Measurements from ENCODE around the gene GPR32.
"Not testable (repeated sequence)": the region's sequence is repeated elsewhere in the genome, so short reads cannot be mapped to it uniquely, and the experiment has no call there.

The GPR32 gene

GRCh38 chr19:50799547-50799851 is 29.2 kb downstream of the GPR32 start:
- no peak for DNase-seq (ENCODE audit: low read depth in 1 of 2, low spot score in 1 of 2)

GRCh38 chr19:50801107-50801506 is 30.8 kb downstream of the GPR32 start:
- DNase-seq (ENCODE audit: low read depth in 1 of 2, low spot score in 1 of 2): no peak

- DNase-seq (ENCODE audit: low read depth in 1 of 2, low spot score in 1 of 2): peak in 1 of 2 donors; percentile 42
Measured at GRCh38 chr19:50803633-50804419, 33.6 kb downstream of the GPR32 start.

- peak; percentile 91 to 98 for DNase-seq (ENCODE audit: low read depth in 1 of 2, low spot score in 1 of 2)
Measured at GRCh38 chr19:50804420-50805272, 34.4 kb downstream of the GPR32 start.

GRCh38 chr19:50808856-50809255 is 38.6 kb downstream of the GPR32 start:
- no peak for DNase-seq (ENCODE audit: low read depth in 1 of 2, low spot score in 1 of 2)

GRCh38 chr19:50811622-50812238 is 41.5 kb downstream of the GPR32 start:
- DNase-seq (ENCODE audit: low read depth in 1 of 2, low spot score in 1 of 2): not testable (repeated sequence)

- DNase-seq (ENCODE audit: low read depth in 1 of 2, low spot score in 1 of 2): no peak
Measured at GRCh38 chr19:50812474-50812873, 42.2 kb downstream of the GPR32 start.

- DNase-seq (ENCODE audit: low read depth in 1 of 2, low spot score in 1 of 2): no peak
Measured at GRCh38 chr19:50814883-50815282, 44.6 kb downstream of the GPR32 start.

- no peak for DNase-seq (ENCODE audit: low read depth in 1 of 2, low spot score in 1 of 2)
Measured at GRCh38 chr19:50815439-50815838, 45.2 kb downstream of the GPR32 start.

GRCh38 chr19:50817941-50818858 is 47.9 kb downstream of the GPR32 start:
- no peak for DNase-seq (ENCODE audit: low read depth in 1 of 2, low spot score in 1 of 2)

- DNase-seq (ENCODE audit: low read depth in 1 of 2, low spot score in 1 of 2): no peak
Measured at GRCh38 chr19:50818859-50819472, 48.7 kb downstream of the GPR32 start.

GRCh38 chr19:50819636-50820035 is 49.4 kb downstream of the GPR32 start:
- no peak for DNase-seq (ENCODE audit: low read depth in 1 of 2, low spot score in 1 of 2)

- no peak for DNase-seq (ENCODE audit: low read depth in 1 of 2, low spot score in 1 of 2)
Measured at GRCh38 chr19:50820086-50820485, 49.8 kb downstream of the GPR32 start.

GRCh38 chr19:50820549-50821247 is 50.4 kb downstream of the GPR32 start:
- no peak for DNase-seq (ENCODE audit: low read depth in 1 of 2, low spot score in 1 of 2)

- no peak for DNase-seq (ENCODE audit: low read depth in 1 of 2, low spot score in 1 of 2)
Measured at GRCh38 chr19:50821248-50821612, 51.0 kb downstream of the GPR32 start.
